Urinary bladder (tissue), 4 donors: ENCODE results near the gene PCBP1. TPM values are rescaled to one million over a fixed set of nuclear protein-coding genes. Genes with fewer than 3 reads are reported as not detected.
"Not testable (repeated sequence)": the region's sequence is repeated elsewhere in the genome, so short reads cannot be mapped to it uniquely, and the experiment has no call there.

Source experiments
- DNase-seq: peaks from one replicate; pipeline ENCODE4 v3.0.0-alpha.2; 2015; ENCODE audit errors: extremely low spot score
- H3K27ac ChIP-seq: one replicate; pipeline ENCODE4 v1.5.1; 2013; ENCODE audit warnings: low read depth, mild to moderate bottlenecking, moderate library complexity
- H3K36me3 ChIP-seq: one replicate; pipeline ENCODE4 v1.6.1; 2013; ENCODE audit warnings: mild to moderate bottlenecking, moderate library complexity; ENCODE audit not compliant: insufficient read depth
- H3K4me1 ChIP-seq: one replicate; pipeline ENCODE4 v1.6.1; 2013; ENCODE audit warnings: mild to moderate bottlenecking, moderate library complexity; ENCODE audit not compliant: insufficient read depth
- H3K4me3 ChIP-seq: one replicate; pipeline ENCODE4 v1.5.1; 2013; ENCODE audit warnings: low read depth, low read length
- WGBS: extraction: QIAGEN DNeasy Blood & Tissue Kit; methylation state at CpG from one replicate; pipeline ENCODE4 v1.1.7; 2013; 5-methylcytosine and 5-hydroxymethylcytosine counted together
- polyA plus RNA-seq: library from polyadenylated mRNA; stranded (reverse); fragments of 200-250 nt; gene quantifications from one replicate; pipeline ENCODE4 v1.2.3, GENCODE V29; 2013
- total RNA-seq: library from RNA; depleted of rRNA; stranded (reverse); fragments of >200 nt; gene quantifications from one replicate; pipeline ENCODE4 v1.2.3, GENCODE V29; 2014
- donor health status: healthy with polysubstance abuse.
- donor health status: healthy.

PCBP1 gene
- total and polyA plus RNA-seq, 2 donors = 51.8 to 370 TPM

DNA sequence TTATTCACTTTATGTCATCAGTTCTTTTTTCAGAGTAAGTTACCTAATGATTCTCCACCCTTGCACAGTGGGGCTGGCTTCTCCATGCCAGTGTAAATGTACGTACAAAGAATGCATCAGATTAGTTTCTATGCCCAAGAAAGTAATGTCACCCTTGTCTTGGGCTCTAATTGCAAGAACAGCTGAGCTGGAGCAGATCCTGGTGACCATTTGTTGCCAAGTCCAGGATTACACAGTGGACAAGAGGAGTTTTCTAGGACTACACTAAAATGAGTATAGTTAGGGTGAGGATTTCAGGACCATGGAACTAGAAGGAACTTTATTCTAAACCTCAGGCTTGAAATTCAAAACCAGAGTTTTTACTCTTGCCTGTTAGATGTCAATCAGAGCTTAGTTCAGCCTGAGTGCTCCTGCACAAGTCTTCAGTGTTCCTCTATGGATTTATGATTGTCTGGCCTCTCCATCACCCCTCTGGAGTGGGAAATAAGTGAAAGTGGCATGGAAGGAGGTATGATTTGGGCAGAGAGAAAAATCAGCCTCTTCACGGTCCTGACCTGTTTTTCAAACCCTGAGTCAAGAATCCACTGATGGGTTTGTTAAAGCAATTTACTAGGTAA is 29.8 kb downstream of the PCBP1 start:
- Histone ChIP-seq H3K4me3 (no peak overlapping the region), H3K4me1 (no peaks in the 10 kb centered on the region), H3K36me3 (no peaks in the 10 kb centered on the region), H3K27ac (no peak overlapping the region)
- DNase-seq = no peak
- WGBS = 76% methylated on average over 2 of the region's 2 CpGs

DNA sequence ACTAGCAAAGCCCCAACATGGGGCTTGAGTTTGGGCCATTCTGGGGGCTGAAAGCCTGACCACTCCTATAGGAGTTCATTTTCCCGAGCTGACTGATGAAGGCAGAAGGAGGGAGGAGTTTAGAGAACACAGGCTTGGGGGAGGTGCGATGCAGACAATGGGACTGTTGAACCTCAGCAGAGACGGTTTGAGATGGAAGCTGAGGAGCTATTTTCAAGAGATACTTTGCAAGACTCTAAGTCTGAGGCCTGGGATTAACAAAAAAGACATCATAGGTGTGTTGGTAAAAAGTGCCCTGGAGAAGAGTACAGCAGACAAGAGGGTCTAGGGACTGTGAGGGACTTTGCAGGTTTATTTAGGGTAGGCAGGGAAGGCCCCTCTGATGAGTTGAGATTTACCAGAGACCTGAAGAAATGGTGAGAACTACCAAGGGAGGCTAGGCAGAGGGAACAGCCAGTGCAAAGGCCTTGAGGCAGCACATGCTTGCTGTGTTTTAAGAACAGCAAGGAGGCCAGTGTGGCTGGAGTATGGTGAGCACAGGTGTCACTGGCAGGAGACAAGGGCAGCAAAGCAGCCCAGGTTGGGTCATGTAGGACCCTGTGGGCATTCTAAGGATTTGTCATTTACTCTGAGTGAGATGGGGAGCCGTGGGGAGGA is 31.6 kb downstream of the PCBP1 start:
- no peak overlapping the region for H3K27ac ChIP-seq
- no peaks in the 10 kb centered on the region for H3K4me1 ChIP-seq
- no peak for DNase-seq
- H3K4me3 ChIP-seq = no peak overlapping the region
- no peaks in the 10 kb centered on the region for H3K36me3 ChIP-seq
- WGBS = 66% methylated on average over 4 of the region's 4 CpGs

DNA sequence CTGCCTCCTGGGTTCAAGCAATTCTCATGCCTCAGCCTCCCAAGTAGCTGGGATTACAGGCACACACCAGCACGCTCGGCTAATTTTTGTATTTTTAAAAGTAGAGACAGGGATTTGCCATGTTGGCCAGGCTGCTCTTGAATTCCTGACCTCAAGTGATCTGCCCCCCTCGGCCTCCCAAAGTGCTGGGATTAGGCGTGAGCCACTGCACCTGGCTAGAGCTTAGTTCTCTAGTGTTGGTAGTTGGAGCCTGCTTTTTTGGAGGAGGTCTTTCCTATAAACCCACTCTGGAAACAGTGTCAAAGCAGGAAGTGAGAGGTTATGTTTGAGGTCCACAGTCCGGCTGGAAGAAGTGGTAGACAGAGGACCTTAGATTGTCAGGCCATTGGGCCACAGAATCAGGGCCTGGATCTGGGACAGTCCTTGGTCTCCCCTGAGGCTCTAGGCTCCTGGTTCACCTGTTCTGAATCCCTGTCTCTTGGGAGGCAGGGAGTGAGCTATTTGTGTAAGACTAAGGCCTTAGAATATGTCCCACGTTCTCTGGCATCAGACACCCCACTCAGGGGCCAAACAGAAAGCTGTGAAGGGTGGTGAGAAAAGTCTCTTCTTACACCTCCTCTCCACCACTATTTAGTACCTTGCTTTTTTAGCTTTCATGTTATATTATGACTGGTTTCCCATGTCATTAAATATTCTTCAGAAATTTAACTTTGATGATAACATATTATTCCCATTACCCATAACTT is 34.5 kb downstream of the PCBP1 start:
- WGBS = 42% methylated on average over 6 of the region's 6 CpGs
- H3K4me1 ChIP-seq = no peaks in the 10 kb centered on the region

DNA sequence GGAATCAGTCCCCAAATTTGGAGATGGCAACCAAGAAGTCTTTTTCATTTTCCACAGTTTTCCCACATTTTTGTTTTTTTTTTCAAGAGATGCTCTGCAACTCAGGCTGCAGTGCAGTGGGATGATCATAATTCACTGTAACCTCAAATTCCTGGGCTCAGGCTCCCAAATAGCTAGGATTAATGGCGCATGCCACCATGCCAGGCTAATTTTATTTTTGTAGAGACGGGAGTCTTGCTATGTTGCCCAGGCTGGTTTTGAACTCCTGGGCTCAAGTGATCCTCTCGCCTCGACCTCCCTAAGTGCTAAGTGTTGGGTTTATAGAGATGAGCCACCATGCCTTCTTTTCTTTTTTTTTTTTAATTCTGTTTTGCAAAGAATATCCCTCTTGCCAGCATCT is 35.2 kb downstream of the PCBP1 start:
- Histone ChIP-seq H3K4me3 (no peak overlapping the region), H3K27ac (no peak overlapping the region), H3K4me1 (no peaks in the 10 kb centered on the region), H3K36me3 (no peaks in the 10 kb centered on the region)
- WGBS = 87% methylated on average over 4 of the region's 4 CpGs
- DNase-seq = no peak

More for the DNA sequence above, 34.5 kb downstream of the PCBP1 start:
- Histone ChIP-seq H3K36me3 (no peaks in the 10 kb centered on the region), H3K27ac (peak overlapping the region; percentile 26), H3K4me3 (no peak overlapping the region)
- DNase-seq = no peak

DNA sequence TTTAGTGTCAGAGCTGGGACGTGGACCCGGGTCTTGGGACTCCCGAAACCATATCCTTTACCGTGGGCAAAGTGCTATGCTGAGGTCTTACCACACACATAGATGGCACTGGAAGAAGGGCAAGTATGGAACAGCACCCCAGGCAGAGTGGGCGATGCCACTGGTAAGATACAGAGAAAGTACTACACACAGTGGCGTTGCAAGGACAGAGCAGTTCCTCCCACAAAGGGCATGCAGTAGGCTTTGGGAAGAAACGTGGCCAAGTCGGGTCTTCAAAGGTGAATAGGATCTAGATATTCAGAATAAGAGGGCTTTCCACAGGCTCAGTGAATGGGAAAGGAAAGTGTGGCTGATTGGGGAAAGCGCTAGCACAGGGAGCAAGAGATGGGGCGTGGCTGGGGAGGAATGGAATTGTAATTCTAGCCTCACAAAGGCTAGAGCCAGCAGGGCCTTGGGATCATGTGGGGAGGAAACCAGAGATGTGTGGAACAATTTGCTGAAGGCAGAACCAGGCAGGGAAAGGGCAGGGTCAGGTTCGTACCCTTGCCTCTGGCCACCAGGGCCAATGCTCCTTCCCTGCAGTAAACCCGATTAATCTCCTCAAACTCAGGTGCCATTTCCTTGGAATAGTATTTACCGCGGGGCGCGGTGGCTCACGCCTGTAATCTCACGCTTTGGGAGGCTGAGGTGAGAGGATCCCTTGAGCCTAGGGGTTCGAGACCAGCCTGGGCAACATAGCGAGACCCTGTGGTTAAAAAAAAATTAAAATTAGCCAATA is 36.0 kb downstream of the PCBP1 start:
- DNase-seq = peak; percentile 47
- H3K4me1 ChIP-seq = no peaks in the 10 kb centered on the region
- no peak overlapping the region for H3K4me3 ChIP-seq
- no peaks in the 10 kb centered on the region for H3K36me3 ChIP-seq
- WGBS = 58% methylated on average over 20 of the region's 20 CpGs
- H3K27ac ChIP-seq = peak overlapping the region; percentile 100

DNA sequence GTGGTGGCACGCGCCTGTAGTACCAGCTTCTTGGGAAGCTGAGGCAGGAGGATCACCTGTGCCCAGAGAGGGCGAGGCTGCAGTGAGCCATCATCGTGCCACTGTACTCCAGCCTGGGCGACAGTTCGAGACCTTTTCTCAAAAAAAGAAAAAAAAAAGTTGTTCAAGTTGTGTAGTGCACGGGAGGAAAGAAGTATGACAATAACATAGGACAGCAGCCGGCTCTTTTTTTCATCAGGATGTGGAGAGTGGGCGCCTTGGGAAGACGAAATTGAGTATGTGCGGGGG is 36.5 kb downstream of the PCBP1 start:
- H3K4me3 ChIP-seq = peak overlapping the region; percentile 41
- H3K36me3 ChIP-seq = no peaks in the 10 kb centered on the region
- H3K4me1 ChIP-seq = no peaks in the 10 kb centered on the region
- H3K27ac ChIP-seq = peak overlapping the region; percentile 100
- WGBS = 26% methylated on average over 11 of the region's 11 CpGs
- DNase-seq = no peak

DNA sequence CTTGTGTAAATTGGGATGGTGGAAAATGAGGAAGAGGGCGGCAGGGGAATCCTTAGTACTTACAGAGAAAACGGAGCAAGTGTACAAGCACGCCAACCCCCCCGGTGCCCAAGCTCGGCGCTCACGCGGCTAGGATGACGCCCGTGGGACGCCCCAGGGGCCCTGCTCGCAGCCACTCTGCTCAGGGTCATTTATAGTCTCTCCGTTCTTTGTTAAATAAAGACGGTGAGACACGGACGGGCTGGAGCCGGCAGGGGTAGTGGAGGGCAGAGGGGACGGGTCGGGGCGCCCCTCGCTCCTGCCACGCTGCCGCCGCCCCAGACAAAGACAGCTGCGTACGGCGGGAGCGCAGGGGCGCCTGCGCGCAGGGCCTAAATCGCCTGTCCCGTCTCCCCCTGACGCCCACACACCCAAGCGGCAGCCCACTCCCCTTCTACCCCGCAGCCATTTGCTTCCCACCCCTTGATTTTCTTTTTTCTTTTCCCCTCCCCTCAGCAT is 37.8 kb downstream of the PCBP1 start:
- under 1% methylated on average over 36 of the region's 36 CpGs for WGBS
- H3K27ac ChIP-seq = peak overlapping the region; percentile 100
- H3K4me3 ChIP-seq = peak overlapping the region; percentile 47
- no peaks in the 10 kb centered on the region for H3K36me3 ChIP-seq
- no peaks in the 10 kb centered on the region for H3K4me1 ChIP-seq
- no peak for DNase-seq

DNA sequence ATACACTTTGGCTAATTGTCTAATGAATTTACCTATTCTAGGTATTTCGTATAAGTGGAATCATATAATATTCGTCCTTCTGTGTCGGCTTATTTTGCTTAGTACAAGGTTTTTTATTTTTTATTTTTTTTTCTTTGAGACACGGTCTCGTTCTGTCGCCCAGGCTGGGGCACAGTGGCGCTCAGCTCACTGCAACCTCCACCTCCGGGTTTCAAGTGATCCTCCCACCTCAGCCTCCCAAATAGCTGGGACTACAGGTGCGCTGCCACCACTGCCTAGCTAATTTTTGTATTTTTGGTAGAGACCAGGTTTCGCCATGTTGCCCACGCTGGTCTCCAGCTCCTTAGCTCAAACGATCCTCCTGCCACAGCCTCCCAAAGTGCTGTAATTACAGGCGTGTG is 38.2 kb downstream of the PCBP1 start:
- WGBS = 61% methylated on average over 13 of the region's 13 CpGs
- Histone ChIP-seq H3K27ac (peak overlapping the region; percentile 3), H3K4me1 (no peaks in the 10 kb centered on the region), H3K36me3 (no peaks in the 10 kb centered on the region), H3K4me3 (peak overlapping the region; percentile 47)
- DNase-seq = no peak

DNA sequence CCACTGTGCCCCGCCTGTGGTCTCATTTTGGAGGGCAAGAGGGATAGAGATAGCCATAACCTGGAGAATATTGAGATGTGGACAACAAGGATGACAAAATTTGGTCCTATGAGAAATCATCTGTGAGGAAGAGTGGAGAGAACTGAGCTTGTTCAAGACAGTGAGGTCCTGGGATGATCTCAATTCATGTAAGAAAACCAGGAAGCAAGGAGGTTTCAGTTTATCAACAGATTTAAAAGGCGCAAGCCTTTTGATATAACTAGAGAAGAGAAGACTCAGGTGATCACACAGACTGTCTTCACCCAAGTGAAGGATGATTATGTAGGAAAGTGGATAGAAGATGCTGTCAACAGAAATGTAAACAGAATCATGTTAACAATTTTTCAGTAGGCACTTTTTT is 39.1 kb downstream of the PCBP1 start:
- H3K27ac ChIP-seq = no peak overlapping the region
- H3K4me1 ChIP-seq = no peaks in the 10 kb centered on the region
- DNase-seq = no peak
- no peak overlapping the region for H3K4me3 ChIP-seq
- H3K36me3 ChIP-seq = no peaks in the 10 kb centered on the region
- 91% methylated on average over 2 of the region's 2 CpGs for WGBS

DNA sequence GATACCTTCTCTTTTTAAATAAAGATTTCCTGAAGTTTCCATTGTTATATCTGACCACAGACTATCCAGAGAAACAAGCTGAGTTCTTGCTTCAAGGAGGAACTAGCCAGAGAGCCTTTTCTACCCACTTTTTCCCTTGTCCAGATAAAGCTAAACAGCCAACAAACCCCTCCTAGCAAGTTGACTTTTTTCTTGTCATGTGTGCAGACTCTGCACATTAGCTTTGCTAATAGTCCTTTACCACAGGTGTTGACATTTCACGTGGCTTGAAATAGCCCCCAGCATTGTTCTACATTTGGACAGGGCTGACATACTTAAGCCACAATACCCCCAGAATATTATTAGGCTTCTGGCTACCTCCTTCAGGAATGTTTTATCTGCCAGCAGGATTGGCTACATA is 40.7 kb downstream of the PCBP1 start:
- H3K4me3 ChIP-seq = no peak overlapping the region
- WGBS = 57% methylated on average over 1 of the region's 1 CpG
- DNase-seq = no peak
- no peaks in the 10 kb centered on the region for H3K4me1 ChIP-seq
- H3K27ac ChIP-seq = no peak overlapping the region
- H3K36me3 ChIP-seq = no peaks in the 10 kb centered on the region

DNA sequence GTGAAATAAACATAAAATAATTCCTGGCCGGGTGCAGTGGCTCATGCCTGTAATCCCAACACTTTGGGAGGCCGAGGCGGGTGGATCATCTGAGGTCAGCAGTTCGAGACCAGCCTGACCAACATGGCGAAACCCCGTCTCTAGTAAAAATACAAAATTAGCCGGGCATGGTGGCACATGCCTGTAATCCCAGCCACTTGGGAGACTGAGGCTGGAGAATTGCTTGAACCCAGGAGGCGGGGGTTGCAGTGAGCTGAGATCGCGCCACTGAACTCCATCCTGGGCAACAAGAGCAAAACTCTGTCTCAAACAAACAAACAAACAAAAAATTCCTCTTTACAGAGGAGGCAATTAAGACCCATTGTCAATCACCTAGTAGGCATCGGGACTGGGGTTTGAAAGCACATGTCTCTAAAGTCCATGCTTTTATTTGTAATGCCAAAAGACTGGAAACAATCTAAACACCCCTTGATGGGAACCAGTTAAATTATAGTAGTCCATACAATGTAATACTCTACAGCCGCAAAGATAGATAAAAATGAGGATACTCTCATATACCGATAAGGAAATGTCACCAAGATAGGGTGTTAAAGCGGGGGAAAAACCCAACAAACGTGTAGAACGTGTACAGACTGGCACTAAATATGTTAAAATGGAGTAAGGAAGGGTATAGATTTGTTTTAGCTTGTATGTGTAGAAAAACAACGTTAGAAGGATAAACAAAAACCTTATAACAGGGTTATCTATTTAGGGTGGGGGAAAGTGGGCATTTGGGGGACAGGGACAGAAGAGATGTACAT is 44.3 kb downstream of the PCBP1 start:
- Histone ChIP-seq H3K27ac (peak overlapping the region; percentile 91), H3K4me3 (peak overlapping the region; percentile 17)
- H3K4me1 ChIP-seq, DNase-seq, H3K36me3 ChIP-seq: not testable (repeated sequence)
- 69% methylated on average over 17 of the region's 17 CpGs for WGBS

DNA sequence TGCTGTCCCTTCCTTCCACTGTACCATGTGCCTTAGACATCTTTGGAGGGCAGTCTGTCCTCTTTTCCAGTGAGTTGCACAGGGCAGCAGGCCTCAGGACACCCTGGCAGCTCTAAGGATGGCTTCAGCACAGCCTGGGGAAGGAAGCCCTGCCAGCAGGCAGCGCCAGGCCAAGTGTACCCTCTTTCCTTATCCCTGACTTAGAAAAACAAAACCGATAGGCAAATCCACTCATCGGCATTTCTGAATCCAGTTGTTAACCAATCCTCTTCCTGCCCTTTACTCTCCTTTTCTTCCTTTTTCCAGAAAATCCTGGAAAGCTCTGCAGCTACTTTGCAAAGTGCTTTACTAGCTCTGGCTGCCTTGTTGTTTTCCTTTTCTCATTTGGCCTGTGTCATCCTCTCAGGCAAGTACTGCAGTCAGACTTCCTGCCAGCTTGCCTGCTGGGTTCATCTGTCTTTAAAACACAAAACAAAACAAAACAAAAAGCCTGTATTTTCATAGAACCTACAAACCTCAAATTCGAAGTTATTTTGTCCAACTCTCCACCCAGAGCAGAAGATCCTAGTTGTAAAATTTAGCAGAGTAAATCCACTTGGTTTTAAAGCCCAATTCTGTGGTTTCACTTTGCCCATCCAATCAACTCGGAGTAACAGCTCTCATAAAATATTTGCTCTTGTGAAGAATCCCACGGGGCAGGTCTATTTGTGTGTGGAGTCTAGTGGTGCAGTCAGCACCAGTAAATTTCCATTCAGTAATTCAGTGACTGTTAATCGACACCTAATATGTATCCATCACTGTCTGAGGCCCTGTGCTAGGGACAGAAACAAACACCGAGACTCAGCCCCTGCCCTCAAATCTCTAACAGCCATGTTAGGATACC is 45.2 kb downstream of the PCBP1 start:
- 5% methylated on average over 8 of the region's 8 CpGs for WGBS
- Histone ChIP-seq H3K4me3 (peak overlapping the region; percentile 19), H3K4me1 (peaks cover 2% of the 10 kb centered on the region), H3K27ac (peak overlapping the region; percentile 91), H3K36me3 (no peaks in the 10 kb centered on the region)
- peak; percentile 50 for DNase-seq
